GM23248 (cell line): ENCODE measurements around the gene CDO1.

Experiments used
- EZH2 ChIP-seq: fragments of 200-600 bp; sonication (generic); IDR thresholded peaks from 2 replicates; pipeline ENCODE4 v1.6.1; 2018; ENCODE audit warnings: antibody characterized with exemption, mild to moderate bottlenecking; ENCODE audit not compliant: insufficient read depth, poor library complexity, severe bottlenecking
- EZH2phosphoT487 ChIP-seq: fragments of 200-600 bp; sonication (generic); IDR thresholded peaks from 2 replicates; pipeline ENCODE4 v1.6.1; 2018; ENCODE audit warnings: antibody characterized with exemption, moderate library complexity, mild to moderate bottlenecking, low read depth; ENCODE audit not compliant: insufficient read depth

GRCh38 chr5:115766608-115767007 lies 49.9 kb downstream of the CDO1 start:
- no peak for TF ChIP-seq EZH2
- no peak for TF ChIP-seq EZH2phosphoT487
